ENCODE results near the gene KCNQ5. TPM values are rescaled to one million over a fixed set of nuclear protein-coding genes. Genes with fewer than 3 reads are reported as not detected.
"Not testable (repeated sequence)": the region's sequence is repeated elsewhere in the genome, so short reads cannot be mapped to it uniquely, and the experiment has no call there.

The KCNQ5 gene
- total RNA-seq, 1 experiment from 2014 or later, result 0.84 TPM

GRCh38 chr6:72977114-72977513 lies 355.2 kb downstream of the KCNQ5 start:
- no peak for DNase-seq (ENCODE audit: extremely low read depth, low read depth)

GRCh38 chr6:72978808-72979207 lies 356.9 kb downstream of the KCNQ5 start:
- not testable (repeated sequence) for DNase-seq (ENCODE audit: extremely low read depth, low read depth)

GRCh38 chr6:72984189-72984831 lies 362.4 kb downstream of the KCNQ5 start:
- not testable (repeated sequence) for DNase-seq (ENCODE audit: extremely low read depth, low read depth)

GRCh38 chr6:72984981-72985665 lies 363.3 kb downstream of the KCNQ5 start:
- no peak for DNase-seq (ENCODE audit: extremely low read depth, low read depth)

GRCh38 chr6:72987301-72987700 lies 365.4 kb downstream of the KCNQ5 start:
- DNase-seq (ENCODE audit: extremely low read depth, low read depth), result no peak

GRCh38 chr6:72999995-73000394 lies 378.1 kb downstream of the KCNQ5 start:
- no peak for DNase-seq (ENCODE audit: extremely low read depth, low read depth)

- DNase-seq (ENCODE audit: extremely low read depth, low read depth), result no peak
Measured at GRCh38 chr6:73000460-73000859, 378.6 kb downstream of the KCNQ5 start.

- no peak for DNase-seq (ENCODE audit: extremely low read depth, low read depth)
Measured at GRCh38 chr6:73002588-73002987, 380.7 kb downstream of the KCNQ5 start.

- DNase-seq (ENCODE audit: extremely low read depth, low read depth), result no peak
Measured at GRCh38 chr6:73003302-73003701, 381.4 kb downstream of the KCNQ5 start.

GRCh38 chr6:73004231-73004630 lies 382.4 kb downstream of the KCNQ5 start:
- DNase-seq (ENCODE audit: extremely low read depth, low read depth), result no peak

GRCh38 chr6:73004861-73005260 lies 383.0 kb downstream of the KCNQ5 start:
- DNase-seq (ENCODE audit: extremely low read depth, low read depth), result no peak

GRCh38 chr6:73006146-73006545 lies 384.3 kb downstream of the KCNQ5 start:
- no peak for DNase-seq (ENCODE audit: extremely low read depth, low read depth)

GRCh38 chr6:73011945-73012344 lies 390.1 kb downstream of the KCNQ5 start:
- no peak for DNase-seq (ENCODE audit: extremely low read depth, low read depth)

GRCh38 chr6:73017476-73017875 lies 395.6 kb downstream of the KCNQ5 start:
- no peak for DNase-seq (ENCODE audit: extremely low read depth, low read depth)

GRCh38 chr6:73024598-73024997 lies 402.7 kb downstream of the KCNQ5 start:
- no peak for DNase-seq (ENCODE audit: extremely low read depth, low read depth)

GRCh38 chr6:73027691-73028090 lies 405.8 kb downstream of the KCNQ5 start:
- no peak for DNase-seq (ENCODE audit: extremely low read depth, low read depth)

- no peak for DNase-seq (ENCODE audit: extremely low read depth, low read depth)
Measured at GRCh38 chr6:73028124-73028766, 406.4 kb downstream of the KCNQ5 start.

- no peak for DNase-seq (ENCODE audit: extremely low read depth, low read depth)
Measured at GRCh38 chr6:73028893-73029450, 407.1 kb downstream of the KCNQ5 start.

GRCh38 chr6:73030257-73030656 lies 408.4 kb downstream of the KCNQ5 start:
- DNase-seq (ENCODE audit: extremely low read depth, low read depth), result no peak

- DNase-seq (ENCODE audit: extremely low read depth, low read depth), result no peak
Measured at GRCh38 chr6:73030791-73031782, 409.2 kb downstream of the KCNQ5 start.
